Left ventricle myocardium superior (tissue), 1 donor: Measurements from ENCODE around the gene TSHZ2. TPM values are rescaled to one million over a fixed set of nuclear protein-coding genes. Genes with fewer than 3 reads are reported as not detected.
A peak's percentile ranks its signal among the peaks of the same experiment; 100 is the strongest.

Source experiments
- ATAC-seq: fragments of 200-7000 bp; cut with Tn5 transposase; one replicate; pipeline ENCODE4 v1.9.1; 2020; ENCODE audit warnings: mild to moderate bottlenecking, moderate library complexity
- DNase-seq: peaks from one replicate; pipeline ENCODE4 v3.0.0-alpha.2; 2020
- intact Hi-C: fragments of 100-400 bp; cut with micrococcal nuclease; formaldehyde crosslinking; loops from one replicate; pipeline ENCODE4 v1.11.0; 2022
- total RNA-seq: library from RNA; stranded (reverse); fragmentation: NEBNext Ultra II Directional; extraction: Animal tissue kit (Norgen Biotek cat#: 25700); gene quantifications from one replicate; pipeline ENCODE4 v1.2.1, GENCODE V29; 2021
- donor health status: DM: no; HTN: yes; CAD: no; lungs with severe emphysema.

TSHZ2 gene
- total RNA-seq, 1 donor from 2014 or later = 5.2 TPM

GRCh38 chr20:52987295-52987694 lies 15.1 kb downstream of the TSHZ2 start:
- ATAC-seq (no peak), DNase-seq (no peak)
- intact Hi-C loops = no loop called here

GRCh38 chr20:52991830-52992229 lies 19.7 kb downstream of the TSHZ2 start:
- no peak for ATAC-seq
- intact Hi-C loops = no loop called here
- no peak for DNase-seq

- intact Hi-C loops = no loop called here
- DNase-seq (no peak), ATAC-seq (no peak)
Observed at GRCh38 chr20:52992632-52993031, 20.5 kb downstream of the TSHZ2 start.

- no peak for ATAC-seq
- intact Hi-C loops = no loop called here
- no peak for DNase-seq
Observed at GRCh38 chr20:52993076-52993475, 20.9 kb downstream of the TSHZ2 start.

GRCh38 chr20:52994184-52994970 lies 22.2 kb downstream of the TSHZ2 start:
- no peak for DNase-seq
- intact Hi-C loops = no loop called here
- ATAC-seq = no peak

- intact Hi-C loops = no loop called here
- DNase-seq = no peak
- no peak for ATAC-seq
Observed at GRCh38 chr20:52996130-52996529, 24.0 kb downstream of the TSHZ2 start.

- no peak for ATAC-seq
Observed at GRCh38 chr20:52996658-52997057, 24.5 kb downstream of the TSHZ2 start.

GRCh38 chr20:52998268-52998667 lies 26.1 kb downstream of the TSHZ2 start:
- ATAC-seq (no peak), DNase-seq (no peak)
- intact Hi-C loops = no loop called here

More at GRCh38 chr20:52996658-52997057, 24.5 kb downstream of the TSHZ2 start:
- DNase-seq = no peak
- intact Hi-C loops = no loop called here

GRCh38 chr20:52999040-52999439 lies 26.9 kb downstream of the TSHZ2 start:
- ATAC-seq (no peak), DNase-seq (no peak)
- intact Hi-C loops = no loop called here

- DNase-seq = no peak
- intact Hi-C loops = no loop called here
- ATAC-seq = no peak
Observed at GRCh38 chr20:53001498-53002301, 29.5 kb downstream of the TSHZ2 start.

GRCh38 chr20:53002786-53003185 lies 30.6 kb downstream of the TSHZ2 start:
- ATAC-seq (no peak), DNase-seq (no peak)
- intact Hi-C loops = no loop called here

- ATAC-seq (no peak), DNase-seq (no peak)
- intact Hi-C loops = no loop called here
Observed at GRCh38 chr20:53003420-53004154, 31.4 kb downstream of the TSHZ2 start.

- intact Hi-C loops = no loop called here
- DNase-seq (no peak), ATAC-seq (peak; percentile 13)
Observed at GRCh38 chr20:53004267-53004813, 32.2 kb downstream of the TSHZ2 start.

GRCh38 chr20:53009979-53010735 lies 38.0 kb downstream of the TSHZ2 start:
- DNase-seq (no peak), ATAC-seq (no peak)
- intact Hi-C loops = no loop called here

GRCh38 chr20:53011640-53012039 lies 39.5 kb downstream of the TSHZ2 start:
- DNase-seq = no peak
- intact Hi-C loops = no loop called here
- ATAC-seq = no peak

- DNase-seq = no peak
- intact Hi-C loops = no loop called here
- ATAC-seq = no peak
Observed at GRCh38 chr20:53013183-53013582, 41.0 kb downstream of the TSHZ2 start.

- intact Hi-C loops = no loop called here
- DNase-seq = no peak
- ATAC-seq = no peak
Observed at GRCh38 chr20:53013847-53014246, 41.7 kb downstream of the TSHZ2 start.

- ATAC-seq (no peak), DNase-seq (no peak)
- intact Hi-C loops = no loop called here
Observed at GRCh38 chr20:53016071-53016470, 43.9 kb downstream of the TSHZ2 start.

- no peak for ATAC-seq
- intact Hi-C loops = no loop called here
- DNase-seq = no peak
Observed at GRCh38 chr20:53016534-53017042, 44.4 kb downstream of the TSHZ2 start.
